WTC11 (cell line): Measurements from ENCODE around the gene GPC6. TPM values are rescaled to one million over a fixed set of nuclear protein-coding genes. Genes with fewer than 3 reads are reported as not detected.

Experiments used
- ATAC-seq: fragments of 200-7000 bp; cut with Tn5 transposase; 2 replicates; pipeline ENCODE4 v1.10.0; 2021; ENCODE audit warnings: mild to moderate bottlenecking, moderate library complexity
- CTCF ChIA-PET: fragments of 300-600 bp; sonication (Branson Sonifier 250); formaldehyde crosslinking; loops from one replicate; lab custom pipeline; 2021; ENCODE audit warnings: antibody characterized with exemption; lab: Charles Lee
- POLR2A ChIA-PET: fragments of 350-600 bp; sonication (Branson Sonifier 250); formaldehyde crosslinking; loops from one replicate; lab custom pipeline; 2021; ENCODE audit warnings: antibody characterized with exemption; lab: Charles Lee
- DNase-seq: peaks from one replicate; pipeline ENCODE4 v3.0.0; 2021; ENCODE audit warnings: low spot score
- H3K27ac Mint-ChIP-seq: 2 replicates; pipeline ENCODE4 v1.8.0; 2021; ENCODE audit warnings: mixed read lengths
- H3K27me3 Mint-ChIP-seq: 2 replicates; pipeline ENCODE4 v1.8.0; 2021; ENCODE audit warnings: low read depth, mild to moderate bottlenecking, moderate library complexity, mixed read lengths
- H3K36me3 Mint-ChIP-seq: 2 replicates; pipeline ENCODE4 v1.8.0; 2021; ENCODE audit warnings: mixed read lengths
- H3K4me1 Mint-ChIP-seq: 2 replicates; pipeline ENCODE4 v1.8.0; 2022; ENCODE audit warnings: mixed read lengths
- H3K4me3 Mint-ChIP-seq: 2 replicates; pipeline ENCODE4 v1.8.0; 2021; ENCODE audit warnings: mild to moderate bottlenecking, moderate library complexity, mixed read lengths
- H3K9me3 Mint-ChIP-seq: 2 replicates; pipeline ENCODE4 v1.8.0; 2021; ENCODE audit warnings: mixed read lengths
- AFF4 ChIP-seq: sonication (generic); formaldehyde crosslinking; IDR thresholded peaks from 2 replicates; pipeline ENCODE4 v1.8.1; 2023; ENCODE audit warnings: mild to moderate bottlenecking, missing genetic modification reagents, borderline replicate concordance
- CDX4 ChIP-seq: fragments of 250-450 bp; sonication (Bioruptor Pico); IDR thresholded peaks from 2 replicates; pipeline ENCODE4 v1.9.0; 2021; ENCODE audit warnings: moderate library complexity, mild to moderate bottlenecking, inconsistent platforms, borderline replicate concordance
- E2F1 ChIP-seq: sonication (generic); formaldehyde crosslinking; IDR thresholded peaks from 2 replicates; pipeline ENCODE4 v1.8.0; 2022; ENCODE audit warnings: mild to moderate bottlenecking, missing genetic modification reagents
- ERG ChIP-seq: fragments of 250-450 bp; sonication (Bioruptor Pico); IDR thresholded peaks from 2 replicates; pipeline ENCODE4 v1.8.0; 2021; ENCODE audit warnings: mild to moderate bottlenecking
- FOXK1 ChIP-seq: sonication (generic); formaldehyde crosslinking; IDR thresholded peaks from 2 replicates; pipeline ENCODE4 v1.8.0; 2022; ENCODE audit warnings: mild to moderate bottlenecking, moderate library complexity, missing genetic modification reagents
- GTF2I ChIP-seq: fragments of 250-450 bp; sonication (Bioruptor Pico); conservative IDR thresholded peaks from 2 replicates; pipeline ENCODE4 v1.4.0; 2021; ENCODE audit warnings: mild to moderate bottlenecking
- IRF1 ChIP-seq: sonication (generic); formaldehyde crosslinking; IDR thresholded peaks from 2 replicates; pipeline ENCODE4 v1.8.0; 2023; ENCODE audit warnings: missing genetic modification reagents
- IRF2 ChIP-seq: sonication (generic); formaldehyde crosslinking; IDR thresholded peaks from 2 replicates; pipeline ENCODE4 v1.8.0; 2022; ENCODE audit warnings: low read depth, missing genetic modification reagents, borderline replicate concordance
- MLX ChIP-seq: sonication (generic); formaldehyde crosslinking; IDR thresholded peaks from 2 replicates; pipeline ENCODE4 v1.8.1; 2023; ENCODE audit warnings: mild to moderate bottlenecking, missing genetic modification reagents, moderate library complexity
- MYBL2 ChIP-seq: sonication (generic); formaldehyde crosslinking; IDR thresholded peaks from 2 replicates; pipeline ENCODE4 v1.8.1; 2023; ENCODE audit warnings: mild to moderate bottlenecking, moderate library complexity, missing genetic modification reagents
- RORB ChIP-seq: fragments of 250-450 bp; sonication (Bioruptor Pico); IDR thresholded peaks from 2 replicates; pipeline ENCODE4 v1.9.0; 2021; ENCODE audit warnings: mild to moderate bottlenecking
- USF1 ChIP-seq: sonication (generic); formaldehyde crosslinking; IDR thresholded peaks from 2 replicates; pipeline ENCODE4 v1.8.0; 2022; ENCODE audit warnings: mild to moderate bottlenecking, missing genetic modification reagents
- ZNF121 ChIP-seq: sonication (generic); formaldehyde crosslinking; IDR thresholded peaks from 2 replicates; pipeline ENCODE4 v1.8.0; 2023; ENCODE audit warnings: missing genetic modification reagents
- ZNF138 ChIP-seq: sonication (generic); formaldehyde crosslinking; conservative IDR thresholded peaks from 2 replicates; pipeline ENCODE4 v1.8.1; 2022; ENCODE audit warnings: mild to moderate bottlenecking, moderate library complexity, missing genetic modification reagents
- ZNF281 ChIP-seq: sonication (generic); formaldehyde crosslinking; IDR thresholded peaks from 2 replicates; pipeline ENCODE4 v1.8.0; 2023; ENCODE audit warnings: mild to moderate bottlenecking, missing genetic modification reagents
- ZNF416 ChIP-seq: fragments of 250-450 bp; sonication (Bioruptor Pico); IDR thresholded peaks from 2 replicates; pipeline ENCODE4 v1.9.0; 2021; ENCODE audit warnings: mild to moderate bottlenecking, inconsistent platforms
- total RNA-seq: library from RNA; stranded (reverse); gene quantifications from 3 replicates; pipeline ENCODE4 v1.2.3, GENCODE V29; 2021

The GPC6 gene
- total RNA-seq, 1 experiment from 2014 or later = 19.5 TPM

GRCh38 chr13:93289053-93289452 is 62.4 kb downstream of the GPC6 start (continued):
- no peak for TF ChIP-seq E2F1 (CRISPR knock-in tag)
- no peak for TF ChIP-seq RORB (CRISPR knock-in tag)
- TF ChIP-seq ZNF121 (CRISPR knock-in tag) = no peak

GRCh38 chr13:93289842-93290241 is 63.2 kb downstream of the GPC6 start:
- no peak for DNase-seq
- ChIA-PET POLR2A (no interaction called here), CTCF (no interaction called here)

More at GRCh38 chr13:93289842-93290241, 63.2 kb downstream of the GPC6 start:
- H3K4me1 Mint-ChIP-seq = peaks cover 44% of the 10 kb centered on the region
- no peak overlapping the region for H3K27ac Mint-ChIP-seq
- ATAC-seq = no peak
- TF ChIP-seq IRF2 (CRISPR knock-in tag) (no peak), FOXK1 (CRISPR knock-in tag) (no peak), AFF4 (CRISPR knock-in tag) (no peak), E2F1 (CRISPR knock-in tag) (no peak), USF1 (CRISPR knock-in tag) (no peak), GTF2I (CRISPR knock-in tag) (no peak), IRF1 (CRISPR knock-in tag) (no peak), RORB (CRISPR knock-in tag) (no peak), MYBL2 (no peak), CDX4 (CRISPR knock-in tag) (no peak), ZNF138 (no peak), ZNF281 (no peak), ERG (CRISPR knock-in tag) (no peak), MLX (CRISPR knock-in tag) (no peak), ZNF416 (CRISPR knock-in tag) (no peak)
- no peaks in the 10 kb centered on the region for H3K9me3 Mint-ChIP-seq
- no peak overlapping the region for H3K4me3 Mint-ChIP-seq
- no peaks in the 10 kb centered on the region for H3K36me3 Mint-ChIP-seq
- no peaks in the 10 kb centered on the region for H3K27me3 Mint-ChIP-seq
